Measurements from ENCODE around the gene ARHGAP26. TPM values are rescaled to one million over a fixed set of nuclear protein-coding genes. Genes with fewer than 3 reads are reported as not detected.
A peak's percentile ranks its signal among the peaks of the same experiment; 100 is the strongest.

ARHGAP26 gene
- total RNA-seq, 4 donors from 2014 or later: 11.1 to 36.1 (median 21.8) TPM

DNA sequence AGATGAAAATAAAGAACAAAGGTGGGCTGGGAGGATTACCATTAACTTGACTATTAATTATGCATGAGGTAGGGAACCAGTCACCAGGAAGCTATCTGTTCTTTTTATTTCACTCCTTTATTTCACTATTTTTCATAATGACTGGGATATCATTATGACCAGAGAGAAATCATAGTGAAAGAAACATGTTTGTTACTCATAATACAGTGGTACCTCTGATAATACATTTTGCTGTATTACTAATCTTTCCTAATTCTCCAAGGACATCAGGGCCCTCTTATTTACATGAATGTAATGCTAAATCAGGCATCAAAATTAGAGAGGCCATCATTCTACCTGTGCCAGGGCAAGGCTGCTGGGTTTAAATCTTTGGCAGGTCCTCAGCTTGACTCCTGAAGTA lies 379.6 kb downstream of the ARHGAP26 start:
- no peaks in the 10 kb centered on the region for H3K36me3 ChIP-seq
- H3K9me3 ChIP-seq: no peaks in the 10 kb centered on the region
- TF ChIP-seq EP300 (IDR thresholded peaks at IDR 0.05): no peak
- TF ChIP-seq POLR2A (IDR thresholded peaks at IDR 0.05): no peak
- TF ChIP-seq, protein P1, sequence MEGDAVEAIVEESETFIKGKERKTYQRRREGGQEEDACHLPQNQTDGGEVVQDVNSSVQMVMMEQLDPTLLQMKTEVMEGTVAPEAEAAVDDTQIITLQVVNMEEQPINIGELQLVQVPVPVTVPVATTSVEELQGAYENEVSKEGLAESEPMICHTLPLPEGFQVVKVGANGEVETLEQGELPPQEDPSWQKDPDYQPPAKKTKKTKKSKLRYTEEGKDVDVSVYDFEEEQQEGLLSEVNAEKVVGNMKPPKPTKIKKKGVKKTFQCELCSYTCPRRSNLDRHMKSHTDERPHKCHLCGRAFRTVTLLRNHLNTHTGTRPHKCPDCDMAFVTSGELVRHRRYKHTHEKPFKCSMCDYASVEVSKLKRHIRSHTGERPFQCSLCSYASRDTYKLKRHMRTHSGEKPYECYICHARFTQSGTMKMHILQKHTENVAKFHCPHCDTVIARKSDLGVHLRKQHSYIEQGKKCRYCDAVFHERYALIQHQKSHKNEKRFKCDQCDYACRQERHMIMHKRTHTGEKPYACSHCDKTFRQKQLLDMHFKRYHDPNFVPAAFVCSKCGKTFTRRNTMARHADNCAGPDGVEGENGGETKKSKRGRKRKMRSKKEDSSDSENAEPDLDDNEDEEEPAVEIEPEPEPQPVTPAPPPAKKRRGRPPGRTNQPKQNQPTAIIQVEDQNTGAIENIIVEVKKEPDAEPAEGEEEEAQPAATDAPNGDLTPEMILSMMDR (IDR thresholded peaks at IDR 0.05): no peak
- TF ChIP-seq POLR2AphosphoS5 (IDR thresholded peaks at IDR 0.05): no peak
- H3K4me3 ChIP-seq: no peak overlapping the region
- no peak overlapping the region for H3K27ac ChIP-seq
- H3K4me1 ChIP-seq: peaks cover 32% of the 10 kb centered on the region
- no peak for DNase-seq (ENCODE audit: low spot score in 2 of 2)
- no peaks in the 10 kb centered on the region for H3K27me3 ChIP-seq

DNA sequence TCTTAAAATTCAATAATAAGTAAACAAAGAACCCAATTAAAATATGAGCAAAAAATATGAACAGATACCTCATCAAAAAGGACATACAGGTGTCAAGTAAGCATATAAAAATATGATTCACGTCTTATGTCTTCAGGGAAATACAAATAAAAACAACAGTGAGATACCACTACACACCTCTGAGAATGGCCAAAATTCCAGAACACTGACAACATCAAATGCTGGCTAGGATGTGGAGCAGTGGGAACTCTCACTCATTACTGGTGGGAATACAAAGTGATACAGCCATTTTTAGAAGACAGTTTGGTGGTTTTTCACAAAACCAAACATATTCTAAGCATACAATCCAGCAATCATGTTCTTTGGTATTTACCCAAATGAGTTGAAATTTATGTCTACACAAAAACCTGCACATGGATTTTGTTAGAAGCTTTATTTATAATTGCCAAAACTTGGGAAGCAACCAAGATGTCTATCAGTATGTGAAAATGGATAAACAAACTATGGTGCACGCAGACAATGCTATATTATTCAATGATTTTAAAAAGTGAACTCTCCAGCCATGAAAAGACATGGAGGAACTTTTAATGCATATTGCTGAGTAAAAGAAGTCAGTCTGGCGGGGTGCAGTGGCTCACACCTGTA lies 381.0 kb downstream of the ARHGAP26 start:
- TF ChIP-seq, protein P1 (IDR thresholded peaks at IDR 0.05): no peak
- TF ChIP-seq EP300 (IDR thresholded peaks at IDR 0.05) (no peak), POLR2A (IDR thresholded peaks at IDR 0.05) (no peak), POLR2AphosphoS5 (IDR thresholded peaks at IDR 0.05) (no peak)
- H3K27me3 ChIP-seq: no peaks in the 10 kb centered on the region
- no peaks in the 10 kb centered on the region for H3K36me3 ChIP-seq
- H3K9me3 ChIP-seq: no peaks in the 10 kb centered on the region
- no peak overlapping the region for H3K27ac ChIP-seq
- DNase-seq (ENCODE audit: low spot score in 2 of 2): no peak
- 91% methylated on average over 3 of the region's 3 CpGs for WGBS
- no peak overlapping the region for H3K4me3 ChIP-seq
- H3K4me1 ChIP-seq: peaks cover 32% of the 10 kb centered on the region

DNA sequence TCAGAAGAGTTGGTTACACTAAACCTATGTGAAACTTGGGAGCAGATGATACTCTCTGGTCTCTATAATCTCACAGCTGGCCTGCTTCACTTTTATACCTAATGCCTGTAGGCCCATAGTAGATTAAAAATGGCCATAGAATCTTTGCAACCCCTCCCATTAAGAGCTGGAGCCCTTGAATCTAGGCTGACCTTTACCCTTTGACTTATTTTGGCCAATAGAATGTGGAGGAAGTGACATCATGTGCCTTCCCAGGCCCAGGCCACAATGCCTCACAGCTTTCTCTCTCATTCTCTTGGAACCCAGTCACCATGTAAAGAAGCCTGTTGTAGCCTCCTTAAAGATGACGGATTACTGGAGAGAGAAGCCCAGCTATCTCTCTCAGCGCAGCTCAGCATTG lies 382.3 kb downstream of the ARHGAP26 start:
- Histone ChIP-seq H3K9me3 (no peaks in the 10 kb centered on the region), H3K27ac (no peak overlapping the region), H3K27me3 (no peaks in the 10 kb centered on the region), H3K4me1 (peaks cover 29% of the 10 kb centered on the region), H3K4me3 (no peak overlapping the region), H3K36me3 (no peaks in the 10 kb centered on the region)
- no peak for DNase-seq (ENCODE audit: low spot score in 2 of 2)
- 88% methylated on average over 2 of the region's 2 CpGs for WGBS
- TF ChIP-seq POLR2A (IDR thresholded peaks at IDR 0.05): no peak
- no peak for TF ChIP-seq POLR2AphosphoS5 (IDR thresholded peaks at IDR 0.05)
- TF ChIP-seq, protein P1 (IDR thresholded peaks at IDR 0.05): no peak
- TF ChIP-seq EP300 (IDR thresholded peaks at IDR 0.05): no peak

DNA sequence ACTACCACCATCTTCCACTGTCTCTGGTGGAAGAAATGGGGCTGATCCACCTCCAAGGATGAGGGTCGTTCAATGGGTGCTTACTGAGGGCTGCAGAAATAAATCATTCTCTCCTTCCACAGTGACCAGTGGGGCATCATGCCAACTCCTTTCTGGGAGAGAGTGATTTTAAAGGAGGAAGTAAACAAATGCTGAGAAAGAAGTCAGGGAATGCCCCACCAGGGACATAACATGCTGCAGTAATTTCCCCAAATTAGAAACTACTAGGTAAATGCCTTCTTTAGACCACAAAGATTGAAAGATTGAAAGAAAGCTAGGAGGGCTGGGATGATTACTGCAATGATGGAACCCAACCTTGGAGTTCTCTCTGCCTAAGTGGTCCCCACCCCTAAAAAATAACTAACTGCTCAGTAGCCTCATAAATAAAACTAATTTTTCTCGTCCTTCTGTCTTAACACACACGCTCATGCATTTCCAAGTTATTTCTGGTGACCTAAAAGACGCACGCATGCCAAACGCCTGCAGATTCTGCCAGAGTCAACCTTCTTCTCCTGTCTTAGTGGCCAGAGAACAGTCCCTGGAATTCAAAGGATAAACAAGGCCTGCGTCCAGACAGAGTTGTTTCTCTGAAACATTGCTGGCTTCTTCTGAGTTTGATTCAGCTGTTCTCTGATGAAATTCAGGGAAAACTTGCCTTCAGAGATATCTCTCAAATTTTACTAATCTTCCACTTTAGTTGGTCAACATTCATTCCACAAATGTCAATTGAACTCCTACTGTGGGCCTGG lies 383.3 kb downstream of the ARHGAP26 start:
- no peaks in the 10 kb centered on the region for H3K36me3 ChIP-seq
- no peak overlapping the region for H3K4me3 ChIP-seq
- H3K4me1 ChIP-seq: peaks cover 29% of the 10 kb centered on the region
- no peak overlapping the region for H3K27ac ChIP-seq
- no peaks in the 10 kb centered on the region for H3K27me3 ChIP-seq
- H3K9me3 ChIP-seq: no peaks in the 10 kb centered on the region
- WGBS: 54% methylated on average over 7 of the region's 7 CpGs
- no peak for TF ChIP-seq POLR2A (IDR thresholded peaks at IDR 0.05)
- peak in 1 of 3 donors; percentile 40 for TF ChIP-seq POLR2AphosphoS5 (IDR thresholded peaks at IDR 0.05)
- peak; percentile 84 to 86 for DNase-seq (ENCODE audit: low spot score in 2 of 2)

DNA sequence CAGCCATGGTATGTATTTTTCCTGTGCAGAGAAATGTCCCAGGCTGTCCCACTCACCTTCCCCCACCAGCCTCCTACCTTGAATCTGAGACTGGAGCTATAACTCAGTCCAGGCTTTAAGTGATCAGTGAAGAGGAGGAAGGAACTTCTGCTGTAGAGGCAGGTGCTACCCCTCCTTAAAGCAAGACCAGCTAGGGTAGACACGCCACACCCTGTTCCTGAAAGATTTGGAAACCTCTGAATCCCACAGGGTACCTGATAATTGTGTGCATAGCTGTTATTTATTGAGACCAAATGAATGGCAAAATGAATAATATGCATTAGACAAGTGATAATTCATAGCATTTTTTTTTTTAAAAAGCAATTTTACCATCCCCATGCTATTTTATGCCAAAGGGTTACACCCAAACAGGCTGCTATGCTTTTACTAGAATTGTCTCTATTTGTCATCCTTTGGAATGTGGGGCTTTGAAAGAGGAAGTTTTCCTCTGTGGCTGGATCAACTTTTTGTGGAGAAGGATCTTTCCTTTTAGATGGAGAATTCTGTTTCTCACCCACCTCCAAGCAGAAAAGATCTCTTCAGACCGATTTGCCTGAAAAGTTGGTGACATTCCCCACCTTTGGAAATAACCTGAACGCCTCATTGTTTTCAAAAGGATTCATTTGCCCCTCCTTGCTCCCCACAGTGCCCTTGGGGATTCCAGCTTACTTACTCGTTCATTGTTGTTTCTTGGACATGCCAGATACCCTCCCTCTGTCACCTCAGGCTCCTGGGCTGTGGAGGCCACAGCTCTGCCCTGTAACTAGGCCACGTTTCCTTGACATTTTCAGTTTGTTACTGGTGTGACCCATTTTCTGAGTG lies 384.6 kb downstream of the ARHGAP26 start:
- Histone ChIP-seq H3K36me3 (no peaks in the 10 kb centered on the region), H3K27me3 (no peaks in the 10 kb centered on the region), H3K9me3 (no peaks in the 10 kb centered on the region), H3K4me3 (no peak overlapping the region), H3K27ac (peak overlapping the region; percentile 72), H3K4me1 (peaks cover 29% of the 10 kb centered on the region)
- DNase-seq (ENCODE audit: low spot score in 2 of 2): no peak
- TF ChIP-seq POLR2AphosphoS5 (IDR thresholded peaks at IDR 0.05) (no peak), EP300 (IDR thresholded peaks at IDR 0.05) (no peak), POLR2A (IDR thresholded peaks at IDR 0.05) (no peak)
- TF ChIP-seq, protein P1 (IDR thresholded peaks at IDR 0.05): no peak
- 53% methylated on average over 5 of the region's 5 CpGs for WGBS
